ENCODE results near the gene LYRM9.

LYRM9 gene

DNA sequence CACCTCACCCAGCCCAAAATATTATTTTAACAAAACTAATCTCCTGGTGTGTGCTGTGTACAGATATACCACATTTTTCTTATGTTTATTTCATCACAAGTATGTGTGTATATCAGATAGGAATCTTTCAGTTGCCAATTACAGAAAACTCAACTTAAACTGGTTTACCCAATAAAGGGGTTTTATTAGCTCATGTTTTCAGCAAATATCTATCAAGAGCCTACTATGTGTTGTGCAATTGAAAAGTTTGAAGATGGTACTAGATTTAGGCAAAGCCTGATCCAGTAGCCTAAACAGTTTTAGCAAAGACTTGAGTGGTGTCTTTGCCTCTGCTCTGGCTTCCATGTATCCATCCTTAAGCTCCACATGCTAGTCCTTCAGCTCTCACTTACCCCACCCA lies 45.1 kb upstream of the LYRM9 start:
- no peak for TF ChIP-seq CTCF (IDR thresholded peaks at IDR 0.05)
- no peak for DNase-seq
- Histone ChIP-seq H3K9me3 (peaks cover 0 to 5% (median 0%) of the 10 kb centered on the region in 3 donors), H3K27ac (no peak overlapping the region), H3K4me1 (no peaks in the 10 kb centered on the region), H3K27me3 (no peaks in the 10 kb centered on the region), H3K36me3 (no peaks in the 10 kb centered on the region), H3K4me3 (no peak overlapping the region)
- intact Hi-C loops (cut with DNase I; ENCODE audit: low total_unique reads) = no loop called here

- no peak for DNase-seq
- Histone ChIP-seq H3K36me3 (no peaks in the 10 kb centered on the region), H3K27me3 (no peaks in the 10 kb centered on the region), H3K9me3 (peaks cover 0 to 7% (median 0%) of the 10 kb centered on the region in 3 donors), H3K4me3 (no peak overlapping the region), H3K27ac (no peak overlapping the region), H3K4me1 (no peaks in the 10 kb centered on the region)
- intact Hi-C loops (cut with DNase I; ENCODE audit: low total_unique reads) = no loop called here
- no peak for TF ChIP-seq CTCF (IDR thresholded peaks at IDR 0.05)
Observed at GRCh38 chr17:27937025-27937546, 43.9 kb upstream of the LYRM9 start.

GRCh38 chr17:27930000-27930399 lies 36.8 kb upstream of the LYRM9 start:
- H3K36me3 ChIP-seq = no peaks in the 10 kb centered on the region
- no peak overlapping the region for H3K27ac ChIP-seq
- peaks cover 0 to 5% of the 10 kb centered on the region in 2 donors for H3K27me3 ChIP-seq
- no peak for DNase-seq
- TF ChIP-seq CTCF (IDR thresholded peaks at IDR 0.05) = no peak
- no peak overlapping the region for H3K4me3 ChIP-seq
- H3K9me3 ChIP-seq = peaks cover 0 to 7% (median 0%) of the 10 kb centered on the region in 3 donors
- no peaks in the 10 kb centered on the region for H3K4me1 ChIP-seq
- intact Hi-C loops (cut with DNase I; ENCODE audit: low total_unique reads) = no loop called here

DNA sequence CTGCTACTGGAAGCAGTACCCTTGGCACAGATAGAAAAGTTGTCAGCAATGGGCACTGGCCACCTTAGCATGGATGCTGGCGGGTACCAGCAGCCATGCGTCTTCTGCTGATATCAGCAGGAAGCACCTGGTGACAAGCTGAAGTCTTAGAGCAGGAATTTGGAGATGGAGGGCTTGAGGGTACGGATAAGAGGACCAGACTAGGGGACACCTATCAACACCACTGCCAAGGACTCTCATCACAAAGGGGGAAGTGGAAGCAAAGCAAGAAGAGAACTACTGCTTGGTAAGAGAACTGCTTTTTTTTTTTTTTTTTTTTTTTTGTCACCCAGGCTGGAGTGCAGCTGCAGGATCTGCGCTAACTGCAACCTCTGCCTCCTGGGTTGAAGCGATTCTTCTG lies 35.4 kb upstream of the LYRM9 start:
- intact Hi-C loops (cut with DNase I; ENCODE audit: low total_unique reads) = no loop called here
- Histone ChIP-seq H3K4me1 (no peaks in the 10 kb centered on the region), H3K27me3 (peaks cover 0 to 5% of the 10 kb centered on the region in 2 donors), H3K27ac (no peak overlapping the region), H3K4me3 (no peak overlapping the region), H3K9me3 (peaks cover 0 to 5% (median 0%) of the 10 kb centered on the region in 3 donors), H3K36me3 (no peaks in the 10 kb centered on the region)
- no peak for TF ChIP-seq CTCF (IDR thresholded peaks at IDR 0.05)
- no peak for DNase-seq

DNA sequence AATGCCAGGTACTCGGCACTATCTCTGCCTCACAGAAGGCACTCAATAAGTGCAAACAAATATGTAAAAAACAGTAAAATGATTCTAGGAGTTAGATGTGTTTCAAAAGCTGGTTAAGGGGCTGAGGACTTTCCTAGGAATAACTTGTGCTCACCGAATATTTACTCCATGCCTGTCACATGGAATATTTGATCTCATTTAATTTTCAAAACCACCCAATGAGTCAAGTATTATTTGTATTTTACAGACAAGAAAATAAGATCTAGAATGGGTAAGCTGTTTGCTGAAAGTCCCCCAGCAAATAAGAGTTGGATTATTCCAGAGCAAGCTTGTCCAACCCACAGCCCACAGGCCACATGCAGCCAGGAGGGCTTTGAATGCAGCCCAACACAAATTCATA lies 34.6 kb upstream of the LYRM9 start:
- Histone ChIP-seq H3K36me3 (no peaks in the 10 kb centered on the region), H3K9me3 (no peaks in the 10 kb centered on the region), H3K4me1 (no peaks in the 10 kb centered on the region), H3K27ac (no peak overlapping the region), H3K27me3 (peaks cover 0 to 5% of the 10 kb centered on the region in 2 donors), H3K4me3 (no peak overlapping the region)
- TF ChIP-seq CTCF (IDR thresholded peaks at IDR 0.05) = no peak
- no peak for DNase-seq
- intact Hi-C loops (cut with DNase I; ENCODE audit: low total_unique reads) = no loop called here

GRCh38 chr17:27921599-27921998 lies 28.4 kb upstream of the LYRM9 start:
- DNase-seq = no peak
- peaks cover 0 to 7% of the 10 kb centered on the region in 2 donors for H3K27me3 ChIP-seq
- H3K27ac ChIP-seq = no peak overlapping the region
- no peaks in the 10 kb centered on the region for H3K4me1 ChIP-seq
- no peaks in the 10 kb centered on the region for H3K36me3 ChIP-seq
- no peak overlapping the region for H3K4me3 ChIP-seq
- no peaks in the 10 kb centered on the region for H3K9me3 ChIP-seq
- intact Hi-C loops (cut with DNase I; ENCODE audit: low total_unique reads) = no loop called here
- no peak for TF ChIP-seq CTCF (IDR thresholded peaks at IDR 0.05)
